Stimulated activated naive CD4-positive, alpha-beta T cell treated with Interleukin-2 at 50 U/mL for 16 hours (primary cell): ENCODE data around the gene ARMC10.
"Not testable (repeated sequence)": the region's sequence is repeated elsewhere in the genome, so short reads cannot be mapped to it uniquely, and the experiment has no call there.

Source experiments
- DNase-seq: peaks from one replicate; lab custom pipeline; 2025; lab: John Stamatoyannopoulos, UW

The ARMC10 gene

DNA sequence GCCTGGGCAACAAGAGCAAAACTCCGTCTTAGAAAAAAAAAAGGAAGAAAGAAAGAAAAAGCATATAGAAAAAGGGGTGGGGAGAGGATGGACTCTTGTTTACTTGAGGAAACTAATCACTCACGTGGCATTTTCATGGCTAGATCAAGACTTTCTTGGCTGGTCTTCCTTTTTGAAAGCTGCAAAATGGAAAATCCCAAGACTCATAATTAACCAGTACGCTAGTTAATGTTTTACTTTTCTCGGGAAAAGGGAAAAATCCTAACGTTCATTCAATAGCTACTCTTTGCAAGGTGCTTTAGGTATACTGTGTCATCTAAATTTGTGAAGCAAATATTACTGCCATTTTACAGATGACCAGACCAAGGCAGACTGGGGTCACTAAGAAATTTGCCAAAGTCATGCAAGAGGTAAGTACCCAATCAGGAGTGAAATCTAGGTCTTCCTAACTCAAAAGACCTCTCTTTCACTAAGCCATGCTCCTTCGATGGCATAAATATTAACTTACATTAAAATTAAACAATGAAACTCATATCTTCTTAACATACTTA lies 49.6 kb downstream of the ARMC10 start:
- DNase-seq: no peak

DNA sequence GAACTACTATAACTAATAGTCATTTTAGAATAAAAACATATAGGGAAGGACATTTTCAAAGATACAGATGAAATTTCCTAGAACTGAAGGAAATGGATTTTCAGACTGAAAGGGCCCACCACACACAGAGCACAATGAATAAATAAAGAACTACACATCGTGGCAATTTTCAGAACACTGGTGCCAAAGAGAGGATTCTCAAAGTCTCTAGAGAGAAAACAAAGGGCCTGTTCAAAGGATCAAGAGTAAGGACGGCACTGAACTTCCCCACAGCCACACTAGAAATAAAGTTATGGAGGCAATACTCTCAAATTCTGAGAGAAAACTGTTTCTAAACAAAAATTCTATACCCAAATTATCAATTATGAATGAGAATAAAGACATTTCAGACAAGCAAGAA lies 52.1 kb downstream of the ARMC10 start:
- no peak for DNase-seq

GRCh38 chr7:103129702-103130549 lies 55.0 kb downstream of the ARMC10 start:
- DNase-seq: no peak

DNA sequence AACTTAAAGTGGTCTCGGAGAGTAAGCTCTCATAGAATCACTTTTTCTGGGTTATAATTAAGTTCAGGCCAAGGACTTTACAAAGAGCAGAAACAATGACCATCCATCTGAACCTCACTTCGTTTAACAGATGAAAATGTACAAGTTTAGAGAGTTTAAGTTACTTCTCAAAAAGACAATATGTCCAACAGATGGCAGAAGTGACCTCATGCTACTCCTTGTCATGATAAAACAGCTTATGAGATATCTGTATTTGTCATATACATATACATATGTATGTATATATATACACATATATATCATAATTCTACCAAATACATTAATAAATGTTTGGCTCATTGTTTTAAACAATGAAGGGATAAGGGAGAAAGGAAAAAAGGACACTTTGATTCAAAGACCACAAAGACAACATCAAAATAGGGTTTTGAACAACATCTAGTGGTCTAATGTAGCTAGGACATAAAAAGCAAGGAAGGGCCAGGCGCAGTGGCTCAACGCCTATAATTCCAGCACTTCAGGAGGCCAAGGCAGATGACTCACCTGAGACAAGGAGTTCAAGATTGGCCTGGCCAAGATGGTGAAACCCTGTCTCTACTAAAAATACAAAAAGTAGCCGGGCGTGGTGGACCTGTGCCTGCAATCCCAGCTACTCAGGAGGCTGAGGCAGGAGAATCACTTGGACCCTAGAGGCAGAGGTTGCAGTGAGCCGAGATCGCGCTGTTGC lies 56.1 kb downstream of the ARMC10 start:
- no peak for DNase-seq

DNA sequence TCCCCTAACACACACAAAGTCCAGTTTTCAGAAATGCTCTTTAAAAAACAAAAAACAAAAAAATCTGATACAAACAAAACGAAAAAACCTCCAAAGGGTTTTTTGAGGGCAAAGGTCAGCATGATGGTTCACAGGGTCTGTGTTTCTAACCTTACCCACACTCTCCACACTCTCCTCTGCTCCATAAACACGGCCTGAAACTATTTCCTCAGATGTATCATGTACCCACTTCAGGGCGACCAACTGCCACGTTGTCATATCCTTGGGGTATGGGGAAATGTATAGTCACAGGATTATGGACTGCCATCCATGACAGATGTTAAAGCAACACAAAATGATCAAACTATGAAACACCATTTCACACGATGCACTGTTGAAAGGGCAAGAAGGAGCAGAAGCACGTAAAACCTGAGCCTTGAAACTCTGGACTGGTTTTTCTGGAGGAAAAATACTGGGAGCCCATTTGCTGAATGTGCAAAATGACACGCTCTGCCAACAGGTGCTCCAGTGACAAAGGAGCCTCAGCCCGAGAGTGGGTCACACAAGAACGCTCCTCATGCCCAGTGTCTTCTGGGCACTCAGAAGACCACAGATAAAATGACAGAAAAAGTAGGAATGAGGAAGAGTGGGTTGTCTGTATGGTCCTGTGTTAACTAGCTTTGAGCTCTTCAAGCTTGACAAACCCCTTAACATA lies 58.2 kb downstream of the ARMC10 start:
- no peak for DNase-seq

- no peak for DNase-seq
These were observed 60.1 kb downstream of the ARMC10 start for GRCh38 chr7:103134836-103135554.

- no peak for DNase-seq
These were observed 65.1 kb downstream of the ARMC10 start for GRCh38 chr7:103140061-103140460.

DNA sequence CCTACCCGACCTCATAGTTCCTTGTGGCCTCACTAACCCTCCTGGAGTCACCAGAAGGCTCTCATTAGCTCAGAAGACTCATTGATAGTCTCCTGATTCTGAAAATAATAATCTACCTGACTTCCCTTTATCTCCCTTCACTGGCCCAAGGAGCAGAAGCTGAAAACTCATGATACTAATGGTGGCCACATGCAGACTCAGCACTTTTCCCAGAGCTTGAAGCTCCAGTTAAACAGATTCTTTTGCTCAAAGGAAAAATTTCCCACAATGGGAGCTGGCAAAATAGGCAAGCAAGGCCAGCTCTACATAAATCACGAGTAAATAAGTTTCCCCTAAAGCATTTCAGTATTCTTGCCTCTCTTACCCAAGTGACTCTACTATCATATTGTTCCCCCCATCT lies 65.7 kb downstream of the ARMC10 start:
- no peak for DNase-seq

GRCh38 chr7:103141753-103142404 lies 66.9 kb downstream of the ARMC10 start:
- no peak for DNase-seq

DNA sequence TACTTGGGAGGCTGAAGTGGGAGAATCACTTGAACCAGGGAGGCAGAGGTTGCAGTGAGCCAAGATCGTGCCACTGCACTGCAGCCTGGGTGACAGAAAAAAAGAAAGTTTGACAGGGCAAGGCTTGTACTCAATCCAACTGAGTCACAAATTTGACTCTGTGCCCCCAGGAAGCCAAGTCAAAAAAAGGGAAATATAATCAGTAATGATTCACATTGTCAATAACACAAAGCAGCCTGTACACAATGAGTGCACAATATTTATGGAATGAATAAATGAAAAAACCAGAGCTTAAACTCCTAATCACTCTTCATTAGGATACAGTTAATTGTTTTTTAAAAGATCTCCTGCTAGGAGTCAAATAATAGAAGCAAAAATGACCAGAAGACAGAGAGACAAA lies 67.6 kb downstream of the ARMC10 start:
- no peak for DNase-seq

GRCh38 chr7:103143868-103144267 lies 68.9 kb downstream of the ARMC10 start:
- no peak for DNase-seq

DNA sequence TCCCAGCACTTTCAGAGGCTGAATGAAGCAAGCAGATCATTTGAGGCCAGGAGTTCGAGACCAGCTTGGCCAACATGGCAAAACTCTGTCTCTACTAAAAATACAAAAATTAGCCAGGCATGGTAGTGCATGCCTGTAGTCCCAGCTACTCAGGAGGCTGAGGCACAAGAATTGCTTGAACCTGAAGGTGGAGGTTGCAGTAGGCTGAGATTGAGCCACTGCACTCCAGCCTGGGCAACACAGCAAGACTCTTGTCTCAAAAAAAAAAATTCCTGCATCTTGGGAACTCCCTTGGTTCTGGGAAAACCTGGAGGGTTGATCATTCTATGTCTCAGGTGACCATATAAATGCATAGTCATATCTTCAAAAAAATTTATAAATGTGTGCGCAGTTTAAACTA lies 69.8 kb downstream of the ARMC10 start:
- DNase-seq: not testable (repeated sequence)

- DNase-seq: no peak
These were observed 73.4 kb downstream of the ARMC10 start for GRCh38 chr7:103148131-103148993.
